HG03196 (cell line): ENCODE data around the gene ZNF273.
"Not testable (repeated sequence)": the region's sequence is repeated elsewhere in the genome, so short reads cannot be mapped to it uniquely, and the experiment has no call there.

ENCODE experiments used
- ATAC-seq: cut with Tn5 transposase; IDR thresholded peaks from one replicate; pipeline ENCODE4 v1.9.1; 2021; ENCODE audit not compliant: unreplicated experiment

Gene ZNF273

DNA sequence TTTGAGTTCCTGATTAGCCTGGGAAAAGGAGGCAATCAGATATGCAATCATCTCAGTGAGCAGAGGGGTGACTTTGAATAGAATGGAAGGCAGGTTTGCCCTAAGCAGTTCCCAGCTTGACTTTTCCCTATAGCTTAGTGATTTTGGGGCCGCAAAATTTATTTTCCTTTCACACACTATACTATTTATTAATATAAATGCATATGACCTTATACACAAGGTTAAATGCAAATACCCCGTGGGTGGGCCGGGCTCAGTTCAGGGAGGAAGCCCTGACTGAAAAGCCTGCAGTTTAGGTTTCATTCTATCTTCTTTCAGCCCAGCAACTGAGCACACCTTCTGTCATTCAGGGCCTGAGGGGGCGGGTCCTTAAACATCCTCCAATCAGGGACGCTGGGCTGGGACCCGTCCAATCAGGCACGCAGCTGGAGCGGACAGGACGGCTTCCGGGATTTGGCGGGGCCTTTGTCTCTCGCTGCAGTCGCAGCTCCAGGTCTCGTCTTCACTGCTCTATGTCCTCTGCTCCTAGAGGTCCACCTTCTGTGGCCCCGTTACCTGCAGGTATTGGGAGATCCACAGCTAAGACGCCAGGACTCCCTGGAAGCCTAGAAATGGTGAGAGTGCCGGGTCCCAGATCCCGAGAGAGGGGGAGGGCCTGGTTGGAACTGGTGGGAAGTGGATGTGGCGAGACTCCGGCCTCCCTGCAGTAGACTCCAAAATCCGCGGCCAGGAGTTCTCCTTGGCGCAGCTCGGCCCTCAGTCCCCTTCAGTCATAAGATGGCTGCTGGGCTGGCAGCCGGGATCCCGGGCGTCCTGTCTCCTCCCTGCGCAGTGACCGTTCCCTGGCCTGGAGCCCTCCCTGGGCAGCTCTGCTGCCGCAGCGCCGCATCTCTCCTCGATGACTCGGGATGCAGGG lies at the start of gene ZNF273:
TSS of gene ZNF273 (plus strand) at position 468 of the 916 bp plus-strand sequence. CDS start at position 513, 45 bp downstream.
- peak; percentile 99 for ATAC-seq

DNA sequence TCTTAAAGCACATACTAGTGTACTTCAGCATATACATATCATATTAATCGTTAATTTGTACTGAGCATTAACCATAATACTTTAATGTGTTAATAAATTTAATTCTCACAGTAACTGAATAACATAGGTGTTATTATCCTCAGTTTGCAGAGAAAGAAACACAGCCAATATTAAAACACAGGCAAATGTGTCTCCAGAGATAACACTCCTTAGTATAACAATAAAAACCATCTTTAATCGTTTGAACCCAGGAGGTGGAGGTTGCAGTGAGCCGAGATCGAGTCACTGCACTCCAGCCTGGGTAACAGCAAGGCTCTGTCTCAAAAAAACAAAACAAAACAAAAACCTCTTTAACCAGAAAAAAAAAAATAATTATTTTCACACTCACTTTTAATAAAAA lies 49.4 kb upstream of the ZNF273 start:
- ATAC-seq: no peak

DNA sequence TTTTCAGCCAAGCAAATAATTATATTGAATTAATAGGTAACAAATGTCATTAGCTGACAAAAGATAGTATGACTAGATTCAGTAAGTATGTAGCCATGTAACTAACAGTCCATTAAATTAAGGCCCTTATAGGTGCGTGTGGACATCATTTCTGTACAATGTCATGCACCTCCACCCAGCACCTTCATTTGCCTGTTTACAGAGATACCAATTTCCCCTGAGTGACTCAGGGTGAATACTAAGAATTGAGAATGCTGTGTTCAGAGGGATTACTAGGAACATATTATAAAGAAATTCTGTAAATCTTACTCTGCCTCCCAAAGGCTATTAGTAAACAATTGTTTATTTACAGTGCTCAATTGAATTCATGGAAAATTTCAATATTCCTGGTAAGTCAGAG lies 48.1 kb upstream of the ZNF273 start:
- no peak for ATAC-seq

DNA sequence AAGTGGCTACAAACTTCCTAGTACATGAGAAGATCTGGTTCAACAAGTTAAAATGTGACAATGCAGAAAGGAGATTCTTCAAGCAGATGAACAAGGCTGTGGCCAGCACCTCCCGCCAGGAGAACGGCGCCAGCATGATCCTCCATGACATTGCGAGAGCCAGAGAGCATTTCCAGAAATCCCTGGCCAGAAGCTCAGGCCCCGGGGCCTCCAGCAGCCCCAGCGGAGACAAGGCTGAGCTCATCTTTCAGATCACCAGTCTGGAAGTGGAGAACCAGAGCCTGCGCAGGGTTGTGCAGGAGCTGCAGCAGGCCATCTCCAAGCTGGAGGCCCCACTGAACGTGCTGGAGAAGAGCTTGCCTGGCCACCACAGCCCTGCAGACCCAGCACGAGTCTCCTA lies 40.1 kb upstream of the ZNF273 start:
- no peak for ATAC-seq

DNA sequence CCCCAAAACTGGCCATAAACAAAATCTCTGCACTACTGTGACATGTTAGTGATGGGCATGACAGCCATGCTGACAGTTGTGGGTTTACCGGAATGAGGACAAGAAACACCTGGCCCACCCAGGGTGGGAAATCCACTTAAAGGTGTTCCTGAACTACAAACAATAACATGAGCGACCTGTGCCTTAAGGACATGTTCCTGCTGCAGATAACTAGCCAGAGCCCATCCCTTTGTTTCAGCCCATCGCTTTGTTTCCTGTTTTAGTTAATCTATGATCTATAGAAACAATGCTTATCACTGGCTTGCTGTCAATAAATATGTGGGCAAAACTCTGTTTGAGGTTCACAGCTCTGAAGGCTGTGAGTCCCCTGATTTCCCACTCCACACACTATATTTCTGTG lies 39.5 kb upstream of the ZNF273 start:
- ATAC-seq: not testable (repeated sequence)

DNA sequence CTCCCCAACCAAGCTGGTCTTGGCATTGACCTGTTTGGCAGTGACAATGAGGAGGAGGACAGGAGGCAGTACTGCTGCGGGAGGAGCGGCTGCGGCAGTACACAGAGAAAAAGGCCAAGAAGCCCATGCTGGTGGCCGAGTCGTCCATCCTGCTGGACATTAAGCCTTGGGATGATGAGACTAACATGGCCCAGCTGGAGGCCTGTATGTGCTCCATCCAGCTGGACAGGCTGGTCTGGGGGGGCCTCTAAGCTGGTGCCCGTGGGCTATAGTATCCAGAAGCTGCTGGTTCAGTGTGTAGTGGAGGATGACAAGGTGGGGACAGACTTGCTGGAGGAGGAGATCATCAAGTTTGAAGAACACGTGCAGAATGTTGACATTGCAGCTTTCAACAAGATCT lies 39.1 kb upstream of the ZNF273 start:
- ATAC-seq: no peak

DNA sequence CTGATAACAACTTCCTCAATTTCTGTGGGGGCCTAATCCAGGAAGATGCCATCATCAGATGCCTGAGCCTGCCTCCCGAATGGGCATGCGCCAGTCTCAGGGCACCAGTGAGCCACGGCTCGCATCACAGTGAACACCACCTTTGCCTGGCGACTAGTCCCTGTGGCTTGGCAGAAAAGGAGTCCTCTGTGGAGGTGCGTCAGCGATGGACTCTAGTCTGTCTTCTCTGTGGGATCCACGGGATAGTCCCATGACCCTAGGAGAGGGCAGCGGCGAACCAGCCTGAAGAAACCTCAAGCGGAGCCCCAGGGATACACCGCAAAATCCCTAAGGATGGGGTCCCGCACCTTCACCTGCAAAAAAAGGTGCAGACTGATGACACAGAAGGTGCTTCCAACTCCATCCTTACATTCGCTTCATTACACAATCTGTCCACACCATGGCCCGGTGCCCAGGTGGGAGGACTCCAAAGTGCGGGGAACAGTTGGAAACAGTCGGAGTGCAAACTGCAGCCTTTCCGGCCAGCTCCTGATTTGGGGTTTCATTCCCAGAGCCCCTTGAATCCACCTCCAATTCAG lies 35.1 kb upstream of the ZNF273 start:
- ATAC-seq: no peak

DNA sequence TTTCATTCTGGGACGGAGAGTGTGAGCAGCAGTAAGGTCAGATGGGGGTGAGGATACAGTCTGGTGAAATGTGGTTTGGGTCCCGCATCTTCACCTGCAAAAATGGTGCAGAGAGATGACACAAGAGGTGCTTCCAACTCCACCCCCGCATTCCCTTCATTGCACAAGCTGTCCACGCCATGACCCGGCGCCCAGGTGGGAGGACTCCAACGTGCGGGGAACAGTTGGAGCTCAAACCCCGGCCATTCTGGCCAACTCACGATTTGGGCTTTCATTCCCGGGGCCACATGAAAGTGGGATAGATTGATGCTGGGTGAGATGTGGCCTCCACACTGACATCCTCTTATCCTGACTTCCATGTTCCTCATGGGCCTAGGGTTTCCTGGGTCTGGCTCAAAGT lies 34.6 kb upstream of the ZNF273 start:
- ATAC-seq: no peak

DNA sequence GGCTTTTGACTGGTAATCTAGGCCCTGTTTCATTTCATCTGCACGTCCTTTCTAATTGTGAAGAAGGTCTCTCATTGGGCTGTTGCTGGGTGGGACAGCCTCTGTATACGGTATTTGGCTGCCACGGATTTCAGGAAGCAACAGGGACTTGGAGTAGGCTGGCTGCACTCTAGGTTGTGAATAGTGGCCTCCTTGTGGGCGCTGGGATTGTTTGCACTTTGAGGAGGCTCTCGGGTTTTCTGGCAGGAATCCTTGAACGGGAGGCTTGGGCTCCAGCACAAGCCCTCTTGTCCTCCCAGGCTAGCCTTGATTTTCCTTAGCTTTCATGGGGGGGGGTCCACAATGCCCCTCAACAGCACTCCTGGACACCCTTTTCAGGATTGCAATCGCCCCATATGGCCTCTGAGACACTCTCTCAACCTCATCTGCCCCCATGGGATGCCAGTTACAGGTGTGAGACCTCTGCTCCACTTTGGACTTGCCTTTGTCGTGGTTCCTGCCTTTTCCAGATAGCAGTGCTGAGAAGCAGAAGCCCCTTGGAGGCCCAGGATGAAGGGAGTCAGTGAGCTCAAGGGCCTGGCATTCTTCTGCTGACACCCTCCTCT lies 33.9 kb upstream of the ZNF273 start:
- ATAC-seq: no peak

DNA sequence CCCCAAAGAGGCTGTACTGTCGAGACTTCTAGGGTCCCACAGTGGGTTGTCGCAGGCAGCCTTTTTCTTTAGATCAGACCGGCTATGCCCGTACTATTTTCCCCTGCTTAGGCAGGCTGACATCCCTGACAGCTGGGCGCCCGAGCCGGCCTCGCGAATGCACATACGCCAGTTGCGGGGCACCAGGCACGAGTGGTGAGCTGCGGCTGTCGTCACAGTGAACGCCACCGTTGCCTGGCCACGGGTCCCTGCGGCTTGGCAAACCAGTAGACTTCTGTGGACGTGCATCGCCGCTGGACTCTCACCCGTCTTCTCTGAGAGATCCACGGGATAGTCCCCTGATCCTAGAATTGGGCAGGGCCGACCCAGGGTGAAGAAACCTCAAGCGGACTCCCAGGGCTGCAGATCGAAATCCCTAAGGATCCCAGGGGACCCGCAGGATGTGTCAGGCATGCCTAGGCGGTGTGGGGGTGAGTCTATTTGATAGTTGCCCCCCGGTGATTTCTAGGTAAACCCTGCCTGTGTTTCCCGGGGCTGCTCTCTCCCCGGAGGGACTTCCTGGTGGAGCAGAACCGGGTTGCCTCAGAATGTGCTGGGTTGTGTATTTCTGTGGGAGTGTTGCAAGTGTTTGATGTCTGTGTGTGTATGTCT lies 33.0 kb upstream of the ZNF273 start:
- no peak for ATAC-seq

DNA sequence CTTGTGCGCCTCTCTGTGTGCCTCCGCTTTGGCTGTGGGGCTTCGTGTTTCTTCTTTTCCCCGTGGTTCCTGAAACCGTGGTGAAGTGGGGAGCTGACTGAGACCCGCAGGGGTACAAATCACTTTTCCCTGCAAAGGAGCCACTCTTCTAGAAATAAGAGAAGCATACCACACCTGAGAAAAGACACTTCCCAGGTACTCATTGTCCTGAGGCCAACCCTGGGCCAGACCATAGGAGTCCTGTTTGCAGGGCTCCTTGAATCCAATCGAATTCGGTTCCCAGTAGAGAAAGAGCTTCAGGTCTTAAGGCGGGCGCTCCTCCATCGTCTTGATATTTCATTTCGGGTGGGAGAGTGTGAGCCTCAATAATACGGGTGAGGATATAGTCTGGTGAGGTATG lies 32.4 kb upstream of the ZNF273 start:
- ATAC-seq: no peak

DNA sequence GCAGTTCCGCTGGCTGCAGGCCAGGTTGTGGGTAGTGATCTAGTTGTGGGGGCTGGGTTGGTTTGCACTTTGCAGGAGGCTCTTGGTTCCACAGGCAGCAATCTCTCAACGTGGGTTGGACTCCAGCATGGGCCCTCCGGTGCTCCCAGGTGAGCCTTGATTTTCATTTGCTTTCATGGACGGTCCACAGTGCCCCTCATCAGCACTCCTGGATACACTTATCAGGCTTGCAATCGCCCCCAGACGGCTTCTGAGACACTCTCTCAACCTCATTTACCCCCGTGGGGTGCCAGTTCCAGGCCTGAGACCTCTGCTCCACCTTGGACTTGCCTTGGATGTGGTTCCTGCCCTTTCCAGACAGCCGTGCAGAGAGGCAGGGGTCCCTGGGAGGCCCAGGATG lies 31.3 kb upstream of the ZNF273 start:
- ATAC-seq: no peak

DNA sequence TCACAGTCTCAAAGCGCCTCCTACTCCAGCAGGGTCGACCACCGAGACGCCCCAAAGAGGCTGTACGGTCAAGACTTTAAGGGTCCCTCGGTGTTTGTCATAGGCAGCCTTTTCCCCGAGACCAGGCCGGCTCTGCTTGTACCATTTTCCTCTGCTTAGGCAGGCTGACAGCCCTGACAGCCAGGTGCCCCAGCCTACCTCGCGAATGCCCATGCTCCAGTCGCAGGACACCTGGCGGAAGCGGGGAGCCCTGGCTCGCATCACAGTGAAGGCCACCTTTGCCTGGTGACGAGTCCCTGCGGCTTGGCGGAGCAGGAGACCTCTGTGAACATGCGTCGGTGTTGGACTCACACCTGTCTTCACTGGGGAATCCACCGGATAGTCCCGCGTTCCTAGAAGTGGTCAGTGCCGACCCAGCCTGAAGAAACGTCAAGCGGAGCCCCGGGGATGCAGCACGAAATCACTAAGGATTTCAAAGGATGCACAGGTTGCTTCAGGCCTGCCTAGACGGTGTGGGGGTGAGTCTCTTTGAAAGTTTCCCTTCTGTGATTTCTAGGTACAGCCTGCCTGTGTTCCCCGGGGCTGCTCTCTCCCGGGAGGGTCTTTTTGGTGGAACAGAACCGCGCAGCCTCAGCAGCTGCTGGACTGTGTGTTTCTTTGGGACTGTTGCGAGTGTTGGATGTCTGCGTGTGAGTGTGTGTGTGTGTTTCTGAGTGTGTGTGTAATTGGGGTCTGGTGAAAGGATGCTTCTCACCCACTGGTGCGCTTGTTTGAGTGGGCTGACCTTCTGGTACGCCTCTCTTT lies 30.5 kb upstream of the ZNF273 start:
- no peak for ATAC-seq

DNA sequence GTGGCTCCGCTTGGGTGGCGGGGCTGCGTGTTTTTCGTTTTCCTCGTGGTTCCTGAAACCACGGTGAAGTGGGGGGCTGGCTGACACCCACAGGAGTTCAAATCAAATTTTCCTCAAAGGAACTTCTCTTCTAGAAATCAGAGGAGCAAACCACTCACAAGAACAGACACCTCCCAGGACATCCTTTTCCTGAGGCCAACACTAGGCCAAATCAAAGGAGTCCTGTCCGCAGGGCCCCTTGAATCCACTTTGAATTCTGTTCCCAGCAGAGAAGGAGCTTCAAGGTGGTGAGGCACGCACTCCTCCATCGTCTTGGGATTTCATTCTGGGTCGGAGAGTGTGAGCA lies 29.9 kb upstream of the ZNF273 start:
- no peak for ATAC-seq

DNA sequence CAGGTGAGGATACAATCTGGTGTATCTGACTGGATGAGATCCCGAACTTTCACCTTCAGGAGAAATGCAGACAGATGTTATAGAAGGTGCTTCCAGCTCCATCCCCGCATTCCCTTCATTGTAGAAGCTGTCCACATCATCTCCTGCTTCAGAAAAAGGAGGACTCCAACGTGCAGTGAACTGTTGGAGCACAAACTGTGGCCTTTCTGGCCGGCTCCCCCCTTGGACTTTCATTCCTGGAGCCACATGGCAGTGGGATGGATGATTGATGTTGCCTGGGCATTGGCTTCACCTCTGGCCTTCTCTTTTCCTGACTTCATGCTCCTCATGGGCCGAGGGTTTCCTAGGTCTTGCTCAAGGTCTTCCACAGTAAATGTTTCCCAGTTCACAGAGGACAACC lies 29.6 kb upstream of the ZNF273 start:
- no peak for ATAC-seq

DNA sequence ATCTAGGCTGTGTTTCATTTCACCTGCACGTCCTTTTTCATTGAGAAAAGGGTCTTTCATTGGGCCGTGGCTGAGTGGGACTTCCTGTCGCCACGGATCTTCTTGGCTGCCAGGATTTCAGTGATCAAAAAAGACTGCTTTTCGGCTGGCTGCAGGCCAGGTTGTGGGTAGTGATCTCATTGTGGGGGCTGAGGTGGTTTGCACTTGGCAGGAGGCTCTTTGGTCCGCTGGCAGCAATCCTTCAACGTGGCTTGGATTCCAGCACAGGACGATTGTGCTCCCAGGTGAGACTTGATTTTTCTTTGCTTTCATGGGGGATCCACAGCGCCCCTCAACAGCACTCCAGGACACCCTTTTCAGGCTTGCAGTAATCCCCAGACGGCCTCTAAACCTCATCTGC lies 29.0 kb upstream of the ZNF273 start:
- ATAC-seq: no peak

DNA sequence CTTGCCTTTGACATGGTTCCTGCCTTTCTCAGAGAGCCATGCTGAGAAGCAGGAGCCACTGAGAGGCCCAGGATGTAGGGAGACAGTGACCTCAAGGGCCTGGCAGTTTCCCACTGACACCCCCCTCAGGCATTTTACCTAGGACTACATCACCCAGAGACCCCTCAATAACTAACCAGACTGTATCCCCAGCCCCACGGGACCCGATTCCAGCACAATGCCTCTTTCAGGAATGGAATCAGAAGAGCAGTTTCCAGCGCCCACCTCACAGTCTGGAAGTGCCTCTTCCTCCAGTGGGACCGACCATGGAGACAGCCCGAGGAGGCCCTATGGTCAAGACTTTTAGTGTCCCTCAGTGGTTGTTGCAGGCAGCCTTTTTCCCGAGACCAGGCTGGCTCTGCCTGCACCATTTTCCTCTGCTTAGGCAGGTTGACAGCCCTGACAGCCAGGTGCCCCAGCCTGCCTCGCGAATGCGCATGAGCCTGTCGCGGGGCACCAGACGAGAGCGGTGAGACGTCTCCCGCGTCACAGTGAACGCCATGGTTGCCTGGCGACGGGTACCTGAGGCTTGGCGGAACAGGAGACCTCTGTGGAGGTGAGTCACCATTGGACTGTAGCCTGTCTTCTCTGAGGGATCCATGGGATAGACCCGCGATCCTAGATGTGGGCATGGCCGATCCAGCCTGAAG lies 28.4 kb upstream of the ZNF273 start:
- no peak for ATAC-seq

DNA sequence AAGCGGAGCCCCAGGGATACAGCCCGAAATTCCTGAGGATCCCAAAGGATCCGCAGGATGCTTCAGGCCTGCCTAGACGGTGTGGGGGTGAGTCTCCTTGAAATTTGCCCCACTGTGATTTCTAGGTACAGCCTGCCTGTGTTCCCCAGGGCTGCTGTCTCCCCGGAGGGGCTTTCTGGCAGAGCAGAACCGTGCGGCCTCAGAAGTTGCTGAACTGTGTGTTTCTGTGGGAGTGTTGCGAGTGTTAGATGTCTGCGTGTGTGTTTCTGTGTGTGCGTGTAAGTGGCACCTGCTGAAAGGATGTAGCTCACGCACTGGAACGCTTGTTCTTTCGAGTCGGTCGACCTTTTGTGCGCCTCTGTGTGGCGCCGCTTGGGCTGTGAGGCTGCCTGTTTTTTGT lies 27.8 kb upstream of the ZNF273 start:
- ATAC-seq: no peak

DNA sequence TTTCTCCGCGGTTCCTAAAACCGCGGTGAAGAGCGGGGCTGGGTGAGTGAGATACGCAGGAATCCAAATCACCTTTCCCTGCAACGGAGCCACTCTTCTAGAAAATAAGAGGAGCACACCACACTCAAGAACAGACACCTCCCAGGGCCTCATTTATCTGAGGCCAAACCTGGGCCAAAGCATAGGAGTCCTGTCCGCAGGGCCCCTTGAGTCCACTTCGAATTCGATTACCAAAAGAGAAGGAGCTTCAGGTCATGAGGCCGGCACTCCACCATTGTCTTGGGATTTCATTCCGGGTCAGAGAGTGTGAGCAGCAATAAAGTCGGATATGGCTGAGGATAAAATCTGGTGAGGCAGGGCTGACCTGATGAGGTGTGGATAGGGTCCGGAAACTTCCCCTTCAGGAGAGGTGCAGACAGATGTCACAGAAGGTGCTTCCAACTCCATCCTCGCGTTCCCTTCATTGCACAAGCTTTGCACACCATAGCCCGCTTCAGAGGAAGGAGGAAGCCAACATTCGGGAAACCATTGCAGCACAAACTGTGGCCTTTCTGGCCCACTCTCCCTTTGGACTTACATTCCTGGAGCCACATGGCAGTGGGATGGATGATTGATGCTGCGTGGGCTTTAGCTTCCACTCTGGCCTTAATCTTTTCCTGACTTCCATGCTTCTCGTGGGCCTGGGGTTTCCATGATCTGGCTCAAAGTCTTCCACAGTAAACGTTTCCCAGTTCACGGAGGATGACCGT lies 27.2 kb upstream of the ZNF273 start:
- no peak for ATAC-seq
